Endothelial cell of umbilical vein (primary cell): Measurements from ENCODE around the gene TTC23L. TPM values are rescaled to one million over a fixed set of nuclear protein-coding genes. Genes with fewer than 3 reads are reported as not detected.

Source experiments
- BruUV-seq: library from RNA; stranded (reverse); fragments of 400-500 nt; replicated peaks from 2 replicates; lab custom pipeline; 2021; lab: Mats Ljungman, UMichigan
- CTCF ChIA-PET: fragments of 300-600, 350-600 bp; sonication (Branson Sonifier 250); formaldehyde crosslinking; loops from one replicate; lab custom pipeline; 2021; ENCODE audit warnings: antibody characterized with exemption, inconsistent platforms; lab: Charles Lee
- POLR2A ChIA-PET: fragments of 300-600, 350-600 bp; sonication (Branson Sonifier 250); formaldehyde crosslinking; loops from one replicate; lab custom pipeline; 2021; ENCODE audit warnings: antibody characterized with exemption, inconsistent platforms; lab: Charles Lee
- DNase-seq: peaks from one replicate; pipeline ENCODE4 v3.0.0-alpha.2; 2011; ENCODE audit warnings: low read depth, low spot score
- FAIRE-seq: peaks from 2 replicates; lab custom pipeline; 2011; peaks lifted over from hg19 to GRCh38; lab: Jason Lieb, UNC
- H2AFZ ChIP-seq: 2 replicates; pipeline ENCODE4 v1.6.0; 2012; ENCODE audit warnings: low read depth, low read length, control low read depth, inconsistent platforms
- H3K27ac ChIP-seq: 2 replicates; pipeline ENCODE4 v1.5.1; 2011; ENCODE audit warnings: low read depth, mild to moderate bottlenecking, control low read depth, low read length, moderate library complexity; ENCODE audit not compliant: insufficient read depth
- H3K27me3 ChIP-seq, 2 experiments: 2 replicates each; pipeline versions ENCODE4 v1.6.0 to v1.6.1; 2011; ENCODE audit warnings: low read length in 2 of 2, mixed read lengths in 1 of 2; ENCODE audit not compliant: control insufficient read depth in 2 of 2, insufficient read depth in 2 of 2
- H3K36me3 ChIP-seq, 2 experiments: 2 replicates in 1 of 2; 3 replicates in 1 of 2; pipeline ENCODE4 v1.5.1; 2011; ENCODE audit warnings: low read length in 2 of 2, mild to moderate bottlenecking in 1 of 2, moderate library complexity in 1 of 2; ENCODE audit not compliant: control insufficient read depth in 2 of 2, insufficient read depth in 2 of 2; ENCODE audit errors: extremely low read depth in 1 of 2
- H3K4me1 ChIP-seq: 3 replicates; pipeline ENCODE4 v1.5.1; 2011; ENCODE audit warnings: mild to moderate bottlenecking, low read length; ENCODE audit not compliant: control insufficient read depth, insufficient read depth; ENCODE audit errors: extremely low read depth
- H3K4me2 ChIP-seq: 2 replicates; pipeline ENCODE4 v1.6.1; 2011; ENCODE audit warnings: low read length, control low read depth, mixed read lengths; ENCODE audit not compliant: insufficient read depth
- H3K4me3 ChIP-seq, 3 experiments: fragments of 200-600 bp in 1 of 3; sonication (generic), shearing (Covaris generic) in 1 of 3; replicated peaks in 1 of 3; 2 replicates each; pipeline ENCODE4 v1.5.1; 2011 to 2016; ENCODE audit warnings: control low read depth in 3 of 3, low read length in 3 of 3, mild to moderate bottlenecking in 2 of 3, inconsistent platforms in 1 of 3, low read depth in 1 of 3, moderate library complexity in 1 of 3; ENCODE audit not compliant: insufficient read depth in 1 of 3
- H3K79me2 ChIP-seq: 2 replicates; pipeline ENCODE4 v1.6.0; 2012; ENCODE audit warnings: low read length, inconsistent platforms; ENCODE audit not compliant: control insufficient read depth, insufficient read depth
- H3K9ac ChIP-seq: replicated peaks from 2 replicates; pipeline ENCODE3; 2011; ENCODE audit warnings: low read length, control low read depth; ENCODE audit not compliant: insufficient read depth; ENCODE audit errors: extremely low read depth
- H3K9me1 ChIP-seq: replicated peaks from 3 replicates; pipeline ENCODE4 v1.6.0; 2011; ENCODE audit warnings: mild to moderate bottlenecking, low read length; ENCODE audit not compliant: control insufficient read depth, insufficient read depth; ENCODE audit errors: extremely low read depth
- H3K9me3 ChIP-seq: replicated peaks from 2 replicates; pipeline ENCODE4 v1.5.1; 2012; ENCODE audit warnings: low read length, inconsistent platforms; ENCODE audit not compliant: control insufficient read depth, insufficient read depth
- H4K20me1 ChIP-seq: replicated peaks from 2 replicates; pipeline ENCODE3; 2011; ENCODE audit warnings: mild to moderate bottlenecking, low read length; ENCODE audit not compliant: control insufficient read depth, insufficient read depth; ENCODE audit errors: extremely low read depth
- CTCF ChIP-seq, 2 donors: IDR thresholded peaks; 1 replicate in 1 of 2; 2 replicates in 1 of 2; pipeline ENCODE4 v1.5.1; 2011; ENCODE audit warnings: low read length in 2 of 2, mild to moderate bottlenecking in 2 of 2, moderate library complexity in 2 of 2, control low read depth in 1 of 2, inconsistent platforms in 1 of 2, low read depth in 1 of 2; ENCODE audit not compliant: insufficient read depth in 1 of 2; ENCODE audit errors: extremely low read depth in 1 of 2
- EZH2 ChIP-seq: IDR thresholded peaks from 2 replicates; pipeline ENCODE4 v1.6.1; 2012; ENCODE audit warnings: borderline replicate concordance, low read depth, mild to moderate bottlenecking, moderate library complexity, low read length, inconsistent platforms; ENCODE audit not compliant: severe bottlenecking
- FOS ChIP-seq: IDR thresholded peaks from 2 replicates; pipeline ENCODE4 v1.6.1; 2011; ENCODE audit warnings: mild to moderate bottlenecking, low read length, moderate library complexity, borderline replicate concordance; ENCODE audit not compliant: insufficient read depth
- GATA2 ChIP-seq: IDR thresholded peaks from 2 replicates; pipeline ENCODE4 v1.7.0; 2011; ENCODE audit warnings: low read depth, mild to moderate bottlenecking, moderate library complexity, mixed read lengths, low read length; ENCODE audit not compliant: insufficient read length, insufficient read depth
- JUN ChIP-seq: IDR thresholded peaks from 2 replicates; pipeline ENCODE4 v1.6.1; 2011; ENCODE audit warnings: borderline replicate concordance, low read depth; ENCODE audit not compliant: insufficient read length, insufficient read depth
- MAX ChIP-seq: IDR thresholded peaks from 2 replicates; pipeline ENCODE4 v1.6.1; 2011; ENCODE audit not compliant: insufficient read depth, insufficient read length
- MYC ChIP-seq: IDR thresholded peaks from one replicate; pipeline ENCODE4 v1.6.1; 2011; ENCODE audit warnings: mild to moderate bottlenecking, low read depth, low read length
- POLR2A ChIP-seq: IDR thresholded peaks from 2 replicates; pipeline ENCODE4 v1.6.1; 2012; ENCODE audit warnings: low read depth, mild to moderate bottlenecking, control low read depth, low read length
- POLR2AphosphoS5 ChIP-seq: IDR thresholded peaks from 2 replicates; pipeline ENCODE4 v1.6.1; 2012; ENCODE audit warnings: low read depth, mild to moderate bottlenecking, control low read depth, low read length, moderate library complexity; ENCODE audit not compliant: insufficient read depth
- dilution Hi-C: fragments of 300-500 bp; cut with MboI; formaldehyde crosslinking; loops from one replicate; pipeline ENCODE4 v1.15.0; 2019; ENCODE audit warnings: low sequenced_read_pairs; ENCODE audit not compliant: extremely low pct_ligation_motif_present
- intact Hi-C: fragments of 100-400 bp; cut with micrococcal nuclease; formaldehyde crosslinking; loops from one replicate; pipeline ENCODE4 v1.10.0; 2022
- polyA plus RNA-seq, 4 experiments: library from polyadenylated mRNA; depleted of rRNA in 3 of 4; stranded (reverse) in 3 of 4; unstranded in 1 of 4; fragments of >200 nt; gene quantifications; 2 replicates each; pipeline versions ENCODE4 v1.2.1 to v1.2.3, GENCODE V29; 2011 to 2012; ENCODE audit warnings: missing spikeins in 1 of 4
- total RNA-seq: library from RNA; stranded (reverse); gene quantifications from 2 replicates; pipeline ENCODE4 v1.2.3, GENCODE V29; 2021

The TTC23L gene
- total and polyA plus RNA-seq, 2 donors (not counting 3 experiments of a cell fraction or from before 2014, with no cell fraction given) = not detected

GRCh38 chr5:34849253-34849652 lies 10.3 kb downstream of the TTC23L start:
- CTCF ChIA-PET = interaction anchor here (1.1 to 2.8 kb wide), 2 partner anchors 10 to 49 kb away, joined by 3 to 8 read pairs; no protein-coding TSS in a partner anchor
- TF ChIP-seq POLR2AphosphoS5 (no peak), CTCF (IDR thresholded peaks at IDR 0.05; ENCODE audit: extremely low read depth in 1 of 2, insufficient read depth in 1 of 2, low read depth in 1 of 2, low read length in 2 of 2) (no peak), MAX (no peak), EZH2 (no peak), FOS (no peak), MYC (no peak), GATA2 (no peak), POLR2A (no peak), JUN (no peak)
- intact Hi-C loops (no loop called here), dilution Hi-C loops (no loop called here)
- Histone ChIP-seq H3K79me2 (no peaks in the 10 kb centered on the region), H3K27ac (no peak overlapping the region), H3K9me1 (no peaks in the 10 kb centered on the region), H3K4me2 (no peak overlapping the region), H3K4me3 (no peak overlapping the region), H4K20me1 (no peaks in the 10 kb centered on the region), H3K9ac (no peak overlapping the region), H3K27me3 (peaks cover 3 to 5% of the 10 kb centered on the region in 2 experiments), H3K4me1 (no peaks in the 10 kb centered on the region), H3K36me3 (no peaks in the 10 kb centered on the region), H2AFZ (no peak overlapping the region), H3K9me3 (no peaks in the 10 kb centered on the region)
- no TSS peak for BruUV-seq
- no peak for DNase-seq
- no peak for FAIRE-seq
- POLR2A ChIA-PET = no interaction called here
